Stimulated activated CD4-positive, alpha-beta T cell treated with anti-CD3 and anti-CD28 coated beads, Interleukin-12 subunit alpha, Interleukin-12 subunit beta, amount 100 ng/mL, for 24 hours (primary cell): ENCODE results near the gene PRCP.

Experiments used
- DNase-seq, 2 experiments: peaks; one replicate each; pipeline ENCODE4 v3.0.0-alpha.2; 2020; ENCODE audit warnings: low read depth in 2 of 2

The PRCP gene

DNA sequence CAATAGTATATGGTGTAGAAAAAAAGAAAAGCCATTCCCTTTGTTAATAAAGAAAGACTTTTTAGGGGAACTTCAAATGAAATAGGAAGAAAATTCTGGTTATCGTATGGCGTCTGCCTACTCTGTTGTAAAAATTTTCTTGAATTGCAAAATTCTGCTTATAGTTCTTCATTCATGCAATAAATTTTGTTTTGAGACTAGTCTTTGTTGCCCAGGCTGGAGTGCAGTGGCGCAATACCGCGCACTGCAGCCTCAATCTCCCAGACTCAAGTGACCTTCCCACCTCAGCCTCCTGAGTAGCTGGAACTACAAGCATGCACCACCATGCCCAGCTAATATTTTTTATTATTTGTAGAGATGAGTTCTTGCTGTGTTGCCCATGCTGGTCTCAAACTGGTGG, 7.1 kb upstream of the PRCP start:
- DNase-seq = no peak

- DNase-seq = no peak
These were observed 6.7 kb upstream of the PRCP start for GRCh38 chr11:82906931-82907330.

- DNase-seq = no peak
These were observed 6.0 kb upstream of the PRCP start for GRCh38 chr11:82906236-82906635.

- no peak for DNase-seq
These were observed 3.8 kb upstream of the PRCP start for GRCh38 chr11:82903843-82904586.

GRCh38 chr11:82902880-82903279, 2.6 kb upstream of the PRCP start:
- DNase-seq = no peak

- DNase-seq = no peak
These were observed 1.8 kb upstream of the PRCP start for GRCh38 chr11:82901922-82902485.

GRCh38 chr11:82901165-82901921, 1.1 kb upstream of the PRCP start, which contains the start of gene DDIAS:
Gene DDIAS (plus strand): TSS chr11:82901736. CDS start chr11:82914739, 13,003 bp downstream.
- peak; percentile 80 to 93 for DNase-seq

GRCh38 chr11:82899957-82900276, 313 bp downstream of the PRCP start:
- DNase-seq = no peak

DNA sequence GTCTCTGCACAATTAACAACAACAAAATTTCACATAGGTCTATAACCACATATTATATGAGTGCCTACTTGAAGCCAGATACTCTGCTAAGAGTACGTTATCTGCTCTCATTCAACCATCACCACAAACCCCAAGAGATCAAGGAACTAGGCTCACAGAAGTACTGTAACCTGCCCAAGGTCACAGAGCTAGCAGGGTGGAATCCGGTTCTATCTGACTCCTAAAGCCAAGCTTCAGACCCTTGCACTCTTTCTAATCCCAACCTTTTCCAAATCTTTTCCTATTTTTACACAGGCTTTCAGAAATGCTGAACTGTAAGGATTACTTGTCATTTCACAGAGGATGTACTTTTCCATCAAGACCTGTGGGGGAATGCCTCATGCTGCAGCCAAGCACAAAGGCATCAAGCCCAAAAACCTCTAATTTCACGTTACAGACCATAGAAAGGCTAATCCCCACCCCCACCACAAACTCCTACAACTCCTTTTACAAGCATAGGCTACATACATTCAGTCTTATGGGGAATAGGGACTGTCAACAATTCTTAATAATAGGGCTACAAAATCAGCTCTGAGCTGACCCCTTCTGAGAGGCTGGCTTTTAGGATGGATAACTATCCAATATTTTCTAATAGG, 927 bp downstream of the PRCP start:
- no peak for DNase-seq

GRCh38 chr11:82898241-82898640, 2.0 kb downstream of the PRCP start:
- DNase-seq = no peak

GRCh38 chr11:82896183-82896582, 4.0 kb downstream of the PRCP start:
- DNase-seq = no peak

DNA sequence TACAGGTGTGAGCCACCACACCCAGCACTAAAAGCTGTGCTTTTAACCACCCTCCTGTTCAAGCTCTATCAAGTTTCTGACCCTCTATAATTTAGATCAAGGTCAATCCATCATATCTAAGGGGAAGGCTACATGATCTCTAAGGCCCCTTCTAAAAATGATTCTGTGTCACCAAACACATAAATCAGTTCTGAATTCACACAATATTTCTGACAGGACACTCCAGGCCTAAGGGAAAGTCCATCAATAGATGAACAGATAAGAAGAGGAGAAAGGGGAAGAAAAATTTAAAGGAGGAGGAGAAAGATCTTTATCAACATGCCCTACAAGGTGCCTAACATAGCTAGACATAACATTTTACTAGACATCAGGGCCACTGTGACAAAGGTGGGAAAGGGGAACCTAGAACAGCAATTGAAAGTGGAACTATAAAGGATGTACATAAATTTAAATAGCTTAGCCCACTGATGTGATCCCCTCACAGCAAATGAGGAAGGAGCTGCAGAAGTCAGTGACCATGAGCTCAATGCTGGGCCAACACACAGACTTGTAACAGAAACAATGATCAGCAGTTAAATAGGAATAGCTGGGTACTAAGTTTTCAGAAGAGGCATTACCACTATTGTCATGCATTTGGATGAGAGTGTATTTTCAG, 4.7 kb downstream of the PRCP start:
- DNase-seq = no peak

GRCh38 chr11:82892611-82893169, 7.5 kb downstream of the PRCP start:
- DNase-seq = no peak

DNA sequence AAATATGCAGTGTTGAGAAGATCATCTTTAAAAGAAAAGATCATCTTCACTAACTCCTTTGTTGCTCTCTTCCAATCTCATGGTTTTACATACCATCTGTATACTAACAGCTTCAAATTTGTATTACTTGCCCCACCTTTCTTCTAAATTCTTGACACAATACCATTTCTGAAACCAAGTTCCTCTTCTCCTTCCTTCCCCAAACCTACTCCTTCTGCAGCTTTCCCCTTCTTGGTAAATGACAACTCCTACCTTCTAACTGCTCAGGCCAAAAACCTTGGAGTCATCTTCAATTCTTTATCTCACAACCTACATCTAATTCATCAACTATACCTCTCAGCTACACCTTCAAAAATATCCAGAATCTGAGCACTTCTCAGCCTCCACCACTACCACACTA, 9.3 kb downstream of the PRCP start:
- no peak for DNase-seq

DNA sequence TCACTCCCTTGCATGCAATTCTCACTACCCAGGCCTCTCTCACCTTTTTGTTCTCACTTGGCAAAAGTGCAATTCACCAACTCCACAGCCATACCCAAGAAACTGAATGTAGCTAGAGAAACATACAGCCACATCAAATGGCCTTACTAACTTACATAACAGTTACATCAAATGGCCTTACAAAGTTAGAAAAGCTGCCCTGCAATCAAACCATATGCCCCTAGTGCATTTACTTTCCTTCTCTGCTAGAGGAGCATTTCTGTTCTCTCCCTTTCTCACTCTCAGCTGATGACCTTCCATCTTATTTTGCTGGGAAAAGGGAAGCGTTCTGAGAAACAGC, 10.3 kb downstream of the PRCP start:
- DNase-seq = no peak

- no peak for DNase-seq
These were observed 10.9 kb downstream of the PRCP start for GRCh38 chr11:82889133-82890001.

GRCh38 chr11:82883853-82884252, 16.4 kb downstream of the PRCP start:
- no peak for DNase-seq

GRCh38 chr11:82874646-82875523, 25.3 kb downstream of the PRCP start:
- DNase-seq = no peak

GRCh38 chr11:82873919-82874333, 26.3 kb downstream of the PRCP start:
- DNase-seq = no peak
